GM23248 (cell line): ENCODE results near the gene C5.

Source experiments
- EZH2 ChIP-seq: fragments of 200-600 bp; sonication (generic); IDR thresholded peaks from 2 replicates; pipeline ENCODE4 v1.6.1; 2018; ENCODE audit warnings: antibody characterized with exemption, mild to moderate bottlenecking; ENCODE audit not compliant: insufficient read depth, poor library complexity, severe bottlenecking
- EZH2phosphoT487 ChIP-seq: fragments of 200-600 bp; sonication (generic); IDR thresholded peaks from 2 replicates; pipeline ENCODE4 v1.6.1; 2018; ENCODE audit warnings: antibody characterized with exemption, moderate library complexity, mild to moderate bottlenecking, low read depth; ENCODE audit not compliant: insufficient read depth

DNA sequence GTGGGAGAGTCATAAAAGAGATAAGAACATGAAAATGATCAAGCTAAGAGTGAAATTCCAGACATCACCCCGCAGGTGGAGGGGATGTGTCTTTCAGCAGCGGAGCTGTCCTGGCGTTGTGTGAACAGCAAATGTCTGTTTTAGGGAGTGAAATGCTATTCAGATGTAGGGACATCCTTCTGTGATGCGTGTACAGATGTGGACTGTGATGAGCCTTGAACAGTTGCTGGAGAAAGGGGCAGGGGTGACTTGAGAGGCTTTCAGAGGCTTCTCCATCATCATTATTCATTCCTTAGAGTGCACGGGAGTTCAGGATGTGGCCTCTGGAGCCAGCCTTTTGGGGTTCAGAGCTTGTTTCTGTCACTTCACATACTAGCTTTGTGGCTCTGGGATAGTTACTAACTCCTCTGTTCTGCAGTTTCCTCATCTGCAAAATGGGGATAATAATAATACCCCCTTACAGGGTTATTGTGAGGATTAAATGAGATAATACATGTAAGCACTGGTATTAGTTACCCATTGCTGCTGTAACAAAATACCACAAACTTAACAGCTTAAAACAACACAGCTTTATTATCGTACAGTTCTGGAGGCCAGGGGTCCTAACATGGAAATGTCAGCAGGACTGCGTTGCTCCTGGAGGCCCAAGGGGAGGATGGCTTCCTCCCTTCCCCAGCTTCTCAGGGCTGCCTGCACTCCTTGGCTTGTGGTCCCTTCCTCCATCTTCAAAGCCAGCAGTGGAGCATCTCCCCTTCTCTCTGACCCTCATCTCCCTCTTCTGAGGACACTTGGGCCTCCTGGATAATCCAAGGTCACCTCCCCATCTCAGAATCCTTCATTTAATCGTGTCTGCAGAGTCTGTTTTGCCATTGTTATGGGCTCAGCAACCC, 132.8 kb downstream of the C5 start:
- TF ChIP-seq EZH2phosphoT487 (no peak), EZH2 (no peak)
